Activated naive CD4-positive, alpha-beta T cell treated with anti-CD3 and anti-CD28 coated beads, Interleukin-2, amount 50 U/mL, for 24 hours (primary cell): ENCODE data around the gene TMEM255B.
"Not testable (repeated sequence)": the region's sequence is repeated elsewhere in the genome, so short reads cannot be mapped to it uniquely, and the experiment has no call there.

Source experiments
- H3K27ac Mint-ChIP-seq: one replicate; pipeline ENCODE4 v1.8.0; 2021; ENCODE audit warnings: mild to moderate bottlenecking, mixed read lengths
- H3K27me3 Mint-ChIP-seq: one replicate; pipeline ENCODE4 v1.8.0; 2021; ENCODE audit warnings: mixed read lengths
- H3K36me3 Mint-ChIP-seq: one replicate; pipeline ENCODE4 v1.8.0; 2021; ENCODE audit warnings: mixed read lengths
- H3K4me1 Mint-ChIP-seq: one replicate; pipeline ENCODE4 v1.8.0; 2021; ENCODE audit warnings: mixed read lengths
- H3K4me3 Mint-ChIP-seq: one replicate; pipeline ENCODE4 v1.8.0; 2021; ENCODE audit warnings: mild to moderate bottlenecking, mixed read lengths
- H3K9me3 Mint-ChIP-seq: one replicate; pipeline ENCODE4 v1.8.0; 2021; ENCODE audit warnings: mixed read lengths

Gene TMEM255B

GRCh38 chr13:113793718-113794085 lies 34.7 kb downstream of the TMEM255B start:
- no peaks in the 10 kb centered on the region for H3K4me1 Mint-ChIP-seq
- no peak overlapping the region for H3K4me3 Mint-ChIP-seq
- peaks cover 4% of the 10 kb centered on the region for H3K27me3 Mint-ChIP-seq
- H3K36me3 Mint-ChIP-seq = no peaks in the 10 kb centered on the region
- no peak overlapping the region for H3K27ac Mint-ChIP-seq
- H3K9me3 Mint-ChIP-seq = no peaks in the 10 kb centered on the region

DNA sequence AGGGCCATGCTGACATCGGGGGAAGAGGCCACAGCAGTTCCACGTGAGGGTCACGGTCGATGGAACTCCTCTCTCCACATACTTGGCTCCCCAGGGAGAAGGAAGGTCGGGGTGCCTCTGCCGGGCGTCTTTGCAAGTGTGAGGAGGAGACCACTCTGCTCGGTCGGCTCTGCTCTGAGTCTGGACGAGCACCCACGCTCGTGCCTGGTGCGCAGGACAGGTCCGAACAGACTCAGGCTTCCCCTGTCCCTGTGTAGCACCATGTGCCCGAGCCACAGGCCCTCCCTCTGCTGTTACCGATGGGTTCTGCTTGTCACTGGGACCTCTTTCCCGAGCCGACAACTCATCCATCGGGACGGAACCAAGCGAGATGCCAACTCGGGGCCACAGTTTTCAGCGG lies 35.1 kb downstream of the TMEM255B start:
- H3K27me3 Mint-ChIP-seq = peaks cover 2% of the 10 kb centered on the region
- no peaks in the 10 kb centered on the region for H3K4me1 Mint-ChIP-seq
- no peak overlapping the region for H3K4me3 Mint-ChIP-seq
- no peaks in the 10 kb centered on the region for H3K9me3 Mint-ChIP-seq
- no peaks in the 10 kb centered on the region for H3K36me3 Mint-ChIP-seq
- H3K27ac Mint-ChIP-seq = no peak overlapping the region

- H3K9me3 Mint-ChIP-seq = no peaks in the 10 kb centered on the region
- no peaks in the 10 kb centered on the region for H3K27me3 Mint-ChIP-seq
- H3K4me1 Mint-ChIP-seq = no peaks in the 10 kb centered on the region
- no peaks in the 10 kb centered on the region for H3K36me3 Mint-ChIP-seq
- no peak overlapping the region for H3K27ac Mint-ChIP-seq
- no peak overlapping the region for H3K4me3 Mint-ChIP-seq
Measured at GRCh38 chr13:113794764-113795173, 35.7 kb downstream of the TMEM255B start.

GRCh38 chr13:113795362-113795761 lies 36.3 kb downstream of the TMEM255B start:
- not testable (repeated sequence) for H3K9me3 Mint-ChIP-seq, H3K36me3 Mint-ChIP-seq, H3K27ac Mint-ChIP-seq, H3K4me1 Mint-ChIP-seq, H3K27me3 Mint-ChIP-seq, H3K4me3 Mint-ChIP-seq

- H3K4me1 Mint-ChIP-seq = no peaks in the 10 kb centered on the region
- no peaks in the 10 kb centered on the region for H3K9me3 Mint-ChIP-seq
- no peaks in the 10 kb centered on the region for H3K27me3 Mint-ChIP-seq
- H3K36me3 Mint-ChIP-seq = no peaks in the 10 kb centered on the region
- no peak overlapping the region for H3K4me3 Mint-ChIP-seq
- H3K27ac Mint-ChIP-seq = no peak overlapping the region
Measured at GRCh38 chr13:113796211-113796963, 37.4 kb downstream of the TMEM255B start.

GRCh38 chr13:113796964-113797676 lies 38.1 kb downstream of the TMEM255B start:
- no peaks in the 10 kb centered on the region for H3K36me3 Mint-ChIP-seq

DNA sequence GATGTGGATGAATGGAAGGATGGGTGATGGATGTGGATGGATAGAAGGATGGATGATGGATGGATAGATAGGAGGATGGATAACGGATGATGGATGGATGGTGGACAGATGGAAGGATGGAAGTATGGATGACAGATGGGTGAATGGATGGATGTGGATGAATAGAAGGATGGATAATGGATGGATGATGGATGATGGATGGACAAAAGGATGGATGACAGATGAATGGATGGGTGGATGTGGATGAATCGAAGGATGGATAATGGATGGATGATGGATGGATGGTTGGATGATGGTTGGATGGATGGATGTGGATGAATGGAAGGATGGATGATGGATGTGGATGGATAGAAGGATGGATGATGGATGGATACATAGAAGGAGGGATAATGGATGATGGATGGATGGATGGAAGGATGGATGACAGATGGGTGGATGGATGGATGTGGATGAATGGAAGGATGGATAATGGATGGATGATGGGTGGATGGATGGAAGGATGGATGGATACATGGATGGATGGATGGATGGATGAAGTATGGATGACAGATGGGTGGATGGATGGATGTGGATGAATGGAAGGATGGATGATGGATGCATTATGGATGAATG lies 39.3 kb downstream of the TMEM255B start:
- Mint-ChIP-seq H3K27ac (no peak overlapping the region), H3K9me3 (no peaks in the 10 kb centered on the region), H3K4me1 (no peaks in the 10 kb centered on the region), H3K27me3 (no peaks in the 10 kb centered on the region), H3K36me3 (no peaks in the 10 kb centered on the region), H3K4me3 (no peak overlapping the region)

More at GRCh38 chr13:113796964-113797676, 38.1 kb downstream of the TMEM255B start:
- H3K27ac Mint-ChIP-seq = no peak overlapping the region
- H3K9me3 Mint-ChIP-seq = no peaks in the 10 kb centered on the region
- H3K4me3 Mint-ChIP-seq = no peak overlapping the region
- H3K4me1 Mint-ChIP-seq = no peaks in the 10 kb centered on the region
- H3K27me3 Mint-ChIP-seq = no peaks in the 10 kb centered on the region

DNA sequence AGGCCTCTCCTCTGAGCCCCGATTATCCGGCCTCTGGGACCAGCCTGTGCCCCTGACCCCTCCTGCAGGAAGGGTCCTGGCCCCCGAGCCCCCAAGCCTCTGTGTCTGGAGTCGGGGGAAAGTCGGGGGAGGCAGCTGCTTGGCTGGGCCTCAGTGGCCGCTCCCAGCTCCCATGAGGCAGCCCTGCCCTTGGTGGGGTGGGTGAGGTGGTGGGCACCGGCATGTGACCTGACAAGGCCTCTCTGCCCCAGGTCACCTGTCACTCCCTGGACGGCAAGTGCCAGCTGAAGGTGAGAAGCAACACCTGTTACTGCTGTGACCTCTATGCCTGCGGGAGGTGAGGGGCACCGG lies 41.5 kb downstream of the TMEM255B start:
- Mint-ChIP-seq H3K4me3 (no peak overlapping the region), H3K27me3 (no peaks in the 10 kb centered on the region), H3K9me3 (no peaks in the 10 kb centered on the region), H3K36me3 (no peaks in the 10 kb centered on the region), H3K4me1 (no peaks in the 10 kb centered on the region), H3K27ac (no peak overlapping the region)

DNA sequence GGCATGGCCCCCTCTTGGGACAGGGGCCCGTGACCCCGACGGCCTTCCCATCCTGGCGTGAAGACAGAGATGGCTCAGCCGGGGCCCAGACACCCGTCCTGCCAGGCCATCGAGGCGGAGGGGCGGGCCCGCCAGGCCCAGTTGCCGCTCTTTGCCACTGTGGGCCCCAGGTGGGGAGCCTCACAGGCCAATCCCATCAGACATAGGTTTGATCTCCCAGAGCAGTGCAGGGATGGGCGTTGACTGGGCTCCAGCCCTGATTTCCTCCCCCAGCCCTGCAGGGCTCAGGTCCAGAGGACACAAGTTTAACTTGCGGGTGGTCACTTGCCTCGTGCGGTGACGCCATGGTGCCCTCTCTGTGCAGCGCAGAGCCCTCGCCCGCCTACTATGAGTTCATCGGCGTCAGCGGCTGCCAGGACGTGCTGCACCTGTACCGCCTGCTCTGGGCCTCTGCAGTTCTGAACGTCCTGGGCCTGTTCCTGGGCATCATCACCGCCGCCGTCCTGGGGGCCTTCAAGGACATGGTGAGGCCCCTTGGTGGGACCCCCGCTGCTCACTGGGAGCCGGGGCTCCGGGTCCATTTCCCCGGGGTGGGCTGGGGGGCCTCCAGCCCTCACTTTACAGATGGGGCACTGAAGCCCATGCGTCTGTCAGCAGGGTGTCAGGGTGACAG lies 42.4 kb downstream of the TMEM255B start:
- Mint-ChIP-seq H3K27ac (no peak overlapping the region), H3K4me1 (no peaks in the 10 kb centered on the region), H3K4me3 (no peak overlapping the region), H3K27me3 (no peaks in the 10 kb centered on the region), H3K9me3 (no peaks in the 10 kb centered on the region), H3K36me3 (no peaks in the 10 kb centered on the region)

DNA sequence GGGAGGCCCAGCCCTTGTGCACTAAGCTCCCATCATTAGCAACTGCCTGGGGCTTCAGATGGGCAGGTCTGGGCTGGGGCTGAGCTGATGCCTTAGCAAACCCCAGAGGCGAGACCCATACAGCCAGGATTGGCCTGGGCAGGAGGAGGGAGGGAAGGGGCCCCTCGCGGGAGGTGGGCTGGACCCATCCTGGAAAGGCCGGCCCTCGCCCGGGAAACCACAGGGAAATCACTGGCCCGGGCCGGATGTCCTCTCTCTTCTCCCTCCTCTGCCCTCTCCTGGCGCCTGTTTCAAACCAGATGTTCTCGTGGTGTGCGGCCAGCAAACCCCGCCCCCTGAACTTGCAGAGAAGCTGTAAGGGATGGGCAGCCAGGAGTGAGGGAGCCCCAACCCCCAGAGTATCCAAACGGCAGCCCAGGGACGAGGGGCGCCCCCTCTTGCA lies 43.1 kb downstream of the TMEM255B start:
- H3K27ac Mint-ChIP-seq = no peak overlapping the region
- H3K9me3 Mint-ChIP-seq = no peaks in the 10 kb centered on the region
- no peak overlapping the region for H3K4me3 Mint-ChIP-seq
- H3K36me3 Mint-ChIP-seq = no peaks in the 10 kb centered on the region
- H3K4me1 Mint-ChIP-seq = no peaks in the 10 kb centered on the region
- H3K27me3 Mint-ChIP-seq = no peaks in the 10 kb centered on the region

- Mint-ChIP-seq H3K4me1 (no peaks in the 10 kb centered on the region), H3K36me3 (no peaks in the 10 kb centered on the region), H3K4me3 (no peak overlapping the region), H3K27ac (no peak overlapping the region), H3K27me3 (no peaks in the 10 kb centered on the region), H3K9me3 (no peaks in the 10 kb centered on the region)
Measured at GRCh38 chr13:113802761-113803160, 43.7 kb downstream of the TMEM255B start.

DNA sequence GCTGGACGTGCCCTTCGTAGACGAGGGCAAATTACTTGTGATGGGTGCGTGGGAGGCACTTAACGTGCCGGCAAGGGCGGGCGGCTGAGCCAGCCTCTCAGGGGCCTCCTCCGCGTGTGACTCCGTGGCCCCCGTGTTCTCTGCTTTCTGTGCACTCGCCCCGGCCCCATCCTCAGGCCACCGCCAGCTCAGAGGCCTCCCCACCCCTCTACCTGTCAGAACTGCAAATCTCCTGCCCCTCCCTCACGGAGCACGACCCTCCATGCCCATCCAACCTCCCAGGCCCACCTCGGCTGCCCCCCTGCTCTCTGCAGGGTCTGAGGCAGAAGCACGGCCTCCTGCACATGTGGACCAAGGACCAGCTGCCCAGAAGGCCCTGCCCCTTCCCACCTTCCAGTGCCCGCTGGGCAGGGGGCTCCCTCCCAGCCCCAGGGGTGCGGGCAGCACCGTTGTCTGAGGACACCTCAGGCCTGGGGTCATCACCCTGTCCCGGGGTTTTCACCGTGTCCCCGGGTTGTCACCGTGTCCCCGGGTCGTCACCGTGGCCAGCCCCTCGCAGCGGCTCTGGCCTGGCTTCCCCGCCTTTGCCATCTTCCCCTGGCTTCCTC lies 44.5 kb downstream of the TMEM255B start:
- Mint-ChIP-seq H3K4me3 (no peak overlapping the region), H3K4me1 (no peaks in the 10 kb centered on the region), H3K9me3 (no peaks in the 10 kb centered on the region), H3K27ac (no peak overlapping the region), H3K27me3 (no peaks in the 10 kb centered on the region), H3K36me3 (no peaks in the 10 kb centered on the region)

DNA sequence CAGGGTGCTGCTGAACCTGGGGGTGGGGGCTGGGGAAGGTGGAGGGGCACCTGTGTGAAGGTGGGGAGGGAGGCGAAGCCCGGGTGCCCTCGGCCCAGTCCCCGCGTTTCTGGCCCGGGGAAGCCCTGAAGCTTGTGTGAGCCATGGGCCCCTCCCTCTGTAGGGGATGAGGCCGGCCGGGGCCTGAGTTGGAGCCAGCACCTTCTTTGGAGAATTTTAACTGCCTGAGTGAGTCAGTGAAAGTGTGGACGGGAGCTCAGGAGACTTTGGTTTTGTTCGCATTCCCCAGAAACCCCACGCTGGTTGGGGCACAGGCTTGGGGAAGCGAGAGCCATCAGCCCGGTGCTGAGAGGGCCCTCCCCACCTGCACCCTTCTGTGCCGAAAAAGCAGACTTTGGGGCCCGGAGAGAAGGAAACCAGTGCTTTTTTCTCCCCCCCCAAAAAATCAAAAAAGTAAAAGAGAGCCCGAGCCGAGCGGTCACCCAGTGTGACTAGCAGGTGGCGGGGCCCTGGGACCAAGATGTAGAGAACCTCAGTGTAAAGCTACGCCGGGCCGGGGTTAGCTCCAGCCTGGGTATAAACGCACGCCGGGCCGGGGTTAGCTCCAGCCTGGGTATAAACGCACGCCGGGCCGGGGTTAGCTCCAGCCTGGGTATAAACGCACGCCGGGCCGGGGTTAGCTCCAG lies 45.1 kb downstream of the TMEM255B start:
- H3K9me3 Mint-ChIP-seq = no peaks in the 10 kb centered on the region
- no peaks in the 10 kb centered on the region for H3K36me3 Mint-ChIP-seq
- H3K27ac Mint-ChIP-seq = no peak overlapping the region
- no peaks in the 10 kb centered on the region for H3K4me1 Mint-ChIP-seq
- no peak overlapping the region for H3K4me3 Mint-ChIP-seq
- H3K27me3 Mint-ChIP-seq = no peaks in the 10 kb centered on the region

- Mint-ChIP-seq H3K9me3 (no peaks in the 10 kb centered on the region), H3K4me3 (no peak overlapping the region), H3K27me3 (no peaks in the 10 kb centered on the region), H3K36me3 (no peaks in the 10 kb centered on the region), H3K4me1 (no peaks in the 10 kb centered on the region), H3K27ac (no peak overlapping the region)
Measured at GRCh38 chr13:113804703-113805430, 45.8 kb downstream of the TMEM255B start.
